AG10803 (cell line): ENCODE data around the gene KDM5C.

Source experiments
- DNase-seq: peaks from one replicate; pipeline ENCODE4 v3.0.0; 2010; ENCODE audit warnings: low read depth
- H3K4me3 ChIP-seq: 2 replicates; pipeline ENCODE4 v1.5.1; 2011; ENCODE audit warnings: mild to moderate bottlenecking, low read length, control low read depth
- TF ChIP-seq, protein P1 (sequence below): conservative IDR thresholded peaks from 2 replicates; pipeline ENCODE4 v1.5.1; 2011; ENCODE audit warnings: mild to moderate bottlenecking, low read length, control low read depth, inconsistent platforms

The KDM5C gene

GRCh38 chrX:53239474-53239873, 14.5 kb upstream of the KDM5C start:
- H3K4me3 ChIP-seq: no peak overlapping the region
- DNase-seq: no peak
- TF ChIP-seq, protein P1, sequence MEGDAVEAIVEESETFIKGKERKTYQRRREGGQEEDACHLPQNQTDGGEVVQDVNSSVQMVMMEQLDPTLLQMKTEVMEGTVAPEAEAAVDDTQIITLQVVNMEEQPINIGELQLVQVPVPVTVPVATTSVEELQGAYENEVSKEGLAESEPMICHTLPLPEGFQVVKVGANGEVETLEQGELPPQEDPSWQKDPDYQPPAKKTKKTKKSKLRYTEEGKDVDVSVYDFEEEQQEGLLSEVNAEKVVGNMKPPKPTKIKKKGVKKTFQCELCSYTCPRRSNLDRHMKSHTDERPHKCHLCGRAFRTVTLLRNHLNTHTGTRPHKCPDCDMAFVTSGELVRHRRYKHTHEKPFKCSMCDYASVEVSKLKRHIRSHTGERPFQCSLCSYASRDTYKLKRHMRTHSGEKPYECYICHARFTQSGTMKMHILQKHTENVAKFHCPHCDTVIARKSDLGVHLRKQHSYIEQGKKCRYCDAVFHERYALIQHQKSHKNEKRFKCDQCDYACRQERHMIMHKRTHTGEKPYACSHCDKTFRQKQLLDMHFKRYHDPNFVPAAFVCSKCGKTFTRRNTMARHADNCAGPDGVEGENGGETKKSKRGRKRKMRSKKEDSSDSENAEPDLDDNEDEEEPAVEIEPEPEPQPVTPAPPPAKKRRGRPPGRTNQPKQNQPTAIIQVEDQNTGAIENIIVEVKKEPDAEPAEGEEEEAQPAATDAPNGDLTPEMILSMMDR: no peak

DNA sequence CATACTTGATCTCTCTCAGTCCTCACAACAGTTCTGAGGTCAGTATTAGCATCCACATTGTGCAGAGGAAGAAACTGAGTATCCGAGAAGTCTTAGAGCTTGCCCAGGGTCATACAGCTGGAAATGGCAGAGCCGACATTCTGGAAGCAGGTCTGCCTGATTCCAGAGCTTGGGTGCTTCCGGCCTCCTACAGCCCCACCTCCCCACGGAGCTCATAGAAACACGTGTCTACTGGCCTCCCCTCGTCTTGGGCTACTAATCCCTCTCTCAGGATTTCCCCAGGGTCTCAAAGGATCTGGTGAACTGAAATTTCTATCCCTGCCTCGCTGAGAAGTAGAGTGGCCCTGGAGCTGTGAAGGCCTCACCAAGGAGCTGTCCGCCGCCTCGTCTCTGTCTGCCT, 12.0 kb upstream of the KDM5C start:
- TF ChIP-seq, protein P1: no peak
- no peak overlapping the region for H3K4me3 ChIP-seq
- DNase-seq: no peak

DNA sequence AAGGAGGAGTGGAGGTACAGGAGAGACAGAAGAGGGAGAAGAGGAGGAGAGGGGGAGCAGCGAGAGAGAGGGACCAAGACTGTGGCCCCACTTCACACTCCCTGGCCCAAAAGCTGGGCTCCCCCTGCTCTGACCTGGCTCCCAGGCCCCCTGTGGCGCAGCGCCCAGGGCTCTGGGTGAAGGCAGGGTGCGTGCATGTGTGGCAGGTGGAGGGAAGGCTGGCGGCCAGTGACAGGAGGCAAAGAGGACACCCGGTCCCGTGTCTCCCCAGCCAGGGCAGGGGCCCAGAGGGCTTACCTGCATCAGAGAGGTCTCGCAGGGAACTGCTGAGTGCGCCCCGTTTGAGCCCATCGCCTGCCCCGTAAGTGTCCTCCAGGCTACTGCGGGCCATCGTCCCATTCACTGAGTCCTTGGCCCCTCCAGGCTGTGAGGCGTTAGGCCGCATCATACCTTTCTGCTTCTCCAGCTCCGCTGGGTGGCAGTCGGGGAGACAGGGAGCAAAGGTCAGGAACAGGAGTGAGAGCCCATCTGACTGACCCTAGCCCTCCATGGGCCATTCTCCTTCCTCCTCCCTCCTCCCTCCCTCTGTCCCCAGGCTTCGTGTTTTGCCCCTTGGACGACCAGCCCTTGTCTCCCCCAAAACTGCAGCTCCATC, 11.1 kb upstream of the KDM5C start:
- TF ChIP-seq, protein P1: no peak
- no peak for DNase-seq
- no peak overlapping the region for H3K4me3 ChIP-seq

DNA sequence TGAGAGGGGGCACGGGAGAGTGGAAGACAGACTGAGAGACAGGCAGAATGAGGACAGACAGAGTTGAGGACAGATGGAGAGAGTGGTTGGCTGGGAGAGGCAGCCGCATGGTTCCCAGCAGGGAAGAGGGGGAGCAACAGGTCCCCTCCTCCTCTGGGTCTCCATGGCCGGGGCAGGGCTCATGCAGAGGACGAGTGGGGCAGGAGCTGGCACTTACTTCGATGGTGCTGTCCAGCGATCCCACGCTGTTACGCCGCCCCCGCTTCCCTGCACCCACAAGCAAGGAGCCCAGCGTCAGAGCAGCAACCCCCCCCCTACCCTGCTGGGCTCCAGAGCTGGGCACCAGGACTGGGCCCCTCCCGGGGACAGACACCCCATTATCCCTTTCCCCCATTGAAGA, 10.6 kb upstream of the KDM5C start:
- no peak overlapping the region for H3K4me3 ChIP-seq
- DNase-seq: no peak
- TF ChIP-seq, protein P1: no peak

DNA sequence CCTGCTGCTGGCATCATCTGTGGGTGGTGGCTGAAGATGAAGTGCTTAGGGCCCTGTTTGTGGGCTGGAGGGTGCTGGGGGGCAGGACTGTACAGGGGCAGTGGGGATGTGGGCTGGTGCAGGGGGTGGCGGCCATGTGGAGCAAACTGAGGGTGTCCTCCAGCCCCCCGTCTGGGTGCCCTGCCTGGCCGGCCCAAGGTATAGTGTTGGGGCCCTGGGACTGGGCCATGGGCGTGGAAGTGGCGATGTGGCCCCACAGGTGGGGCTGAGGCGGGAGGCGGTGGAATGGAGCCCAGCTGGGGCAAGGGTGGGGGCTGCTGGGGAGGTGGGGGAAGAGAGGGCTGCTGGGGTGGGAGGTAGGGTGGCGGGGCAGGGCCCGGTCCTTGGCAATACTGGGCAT, 9.5 kb upstream of the KDM5C start:
- no peak for DNase-seq
- no peak overlapping the region for H3K4me3 ChIP-seq
- TF ChIP-seq, protein P1: no peak

DNA sequence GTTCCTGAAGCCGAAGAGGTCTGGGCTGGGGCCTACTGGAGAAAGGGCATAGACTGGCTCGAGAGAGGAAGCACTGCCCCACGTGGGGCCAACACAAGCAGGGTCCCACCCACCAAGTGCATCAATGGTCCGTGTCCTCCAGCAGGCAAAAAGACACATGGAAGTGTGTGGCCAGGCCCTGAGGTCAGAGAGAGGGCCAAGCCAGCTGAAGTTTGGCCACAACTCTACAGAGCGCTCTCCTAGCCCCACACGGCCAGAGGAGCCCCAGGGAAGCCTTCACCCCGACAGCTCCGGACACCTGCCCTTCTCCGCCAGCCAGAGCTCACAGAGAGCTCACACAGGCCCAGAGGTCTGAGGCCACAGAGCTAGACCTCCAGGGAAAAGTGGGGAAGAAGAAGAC, 8.5 kb upstream of the KDM5C start:
- no peak for DNase-seq
- TF ChIP-seq, protein P1: no peak
- no peak overlapping the region for H3K4me3 ChIP-seq

GRCh38 chrX:53230116-53230515, 5.1 kb upstream of the KDM5C start:
- TF ChIP-seq, protein P1: no peak
- H3K4me3 ChIP-seq: no peak overlapping the region
- DNase-seq: no peak
